Measurements from ENCODE around the gene BTD.
"Not testable (repeated sequence)": the region's sequence is repeated elsewhere in the genome, so short reads cannot be mapped to it uniquely, and the experiment has no call there.

Gene BTD

DNA sequence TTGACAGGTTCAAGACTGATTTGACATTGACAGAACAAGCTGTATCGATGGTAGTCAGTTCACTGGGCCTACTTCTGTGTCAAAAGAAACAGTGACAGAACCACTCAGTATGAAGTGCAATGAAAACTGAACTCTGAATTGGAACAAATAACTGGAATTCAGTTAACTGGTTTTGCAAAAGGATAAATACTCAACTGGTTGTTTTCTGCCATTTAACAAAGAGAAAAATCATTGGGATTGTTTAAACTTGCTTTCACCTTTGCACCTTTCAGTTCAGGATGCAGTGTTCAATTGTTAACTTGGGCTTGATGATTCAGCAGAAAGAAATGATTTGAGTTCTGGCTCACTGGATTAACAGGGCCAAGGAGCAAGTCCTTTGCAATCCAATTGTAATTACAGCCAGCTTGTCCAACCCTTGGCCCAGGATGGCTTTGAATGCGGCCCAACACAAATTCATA lies 4.9 kb downstream of the BTD start:
- peak; percentile 55 for DNase-seq

DNA sequence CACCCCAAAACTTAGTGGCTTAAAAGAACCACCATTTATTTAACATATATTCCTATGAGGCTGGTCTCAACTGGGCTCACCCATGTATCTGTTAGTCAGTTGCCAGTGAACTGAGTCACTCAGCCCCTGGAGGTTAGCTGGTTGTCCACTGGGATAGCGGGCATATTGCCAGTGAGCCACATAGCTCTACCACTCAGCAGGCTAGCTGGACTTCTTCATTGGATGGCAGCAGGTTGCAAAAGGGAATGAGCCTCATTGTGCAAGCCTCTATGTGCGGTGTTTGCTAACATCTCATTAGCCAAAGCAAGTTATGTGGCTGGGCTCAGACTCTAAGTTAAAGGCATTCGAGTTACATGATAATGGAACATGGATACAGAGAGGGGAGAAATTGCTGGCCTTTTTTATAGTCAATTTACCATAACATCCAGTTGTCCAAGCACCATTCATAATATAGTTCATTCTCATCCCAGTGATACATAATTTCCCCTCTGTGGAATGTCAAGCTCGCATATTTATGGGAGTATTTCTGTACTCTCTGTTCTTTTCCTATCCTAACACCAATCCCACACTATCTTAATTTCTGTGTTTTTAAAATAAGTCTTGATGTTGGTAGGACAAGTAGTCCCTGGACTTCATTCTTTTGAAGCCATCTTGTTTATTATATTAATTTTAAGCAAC lies 8.7 kb downstream of the BTD start:
- peak; percentile 12 for DNase-seq

GRCh38 chr3:15611018-15611417 lies 9.5 kb downstream of the BTD start:
- no peak for DNase-seq

GRCh38 chr3:15612001-15612400 lies 10.5 kb downstream of the BTD start:
- no peak for DNase-seq

GRCh38 chr3:15614958-15615357 lies 13.4 kb downstream of the BTD start:
- DNase-seq, result no peak

- DNase-seq, result no peak
Observed at GRCh38 chr3:15616053-15616452, 14.5 kb downstream of the BTD start.

DNA sequence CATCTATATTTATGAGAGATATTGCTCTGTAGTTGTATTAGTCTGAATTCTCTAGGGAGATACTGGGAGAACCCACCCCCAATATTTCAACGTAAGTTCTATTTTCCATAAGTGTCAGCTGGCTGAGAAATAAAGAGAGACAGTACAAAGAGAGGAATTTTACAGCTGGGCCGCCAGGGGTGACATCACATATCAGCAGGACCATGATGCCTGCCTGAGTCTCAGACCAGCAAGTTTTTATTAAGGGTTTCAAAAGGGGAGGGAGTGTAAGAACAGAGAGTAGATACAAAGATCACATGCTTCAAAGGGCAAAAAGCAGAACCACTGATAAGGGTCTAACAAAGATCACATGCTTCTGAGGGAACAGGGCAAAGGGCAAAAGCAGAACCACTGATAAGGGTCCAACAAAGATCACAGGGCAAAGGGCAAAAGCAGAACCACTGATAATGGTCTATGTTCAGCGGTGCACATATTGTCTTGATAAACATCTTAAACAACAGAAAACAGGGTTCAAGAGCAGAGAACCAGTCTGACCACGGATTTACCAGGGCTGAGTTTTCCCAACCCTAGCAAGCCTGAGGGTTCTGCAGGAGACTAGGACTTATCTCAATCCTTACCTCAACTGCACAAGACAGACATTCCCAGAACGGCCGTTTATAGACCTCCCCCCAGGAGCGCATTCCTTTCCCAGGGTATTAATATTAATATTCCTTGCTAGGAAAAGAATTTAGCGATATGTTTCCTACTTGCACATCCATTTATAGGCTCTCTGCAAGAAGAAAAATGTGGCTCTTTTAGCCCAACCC lies 18.3 kb downstream of the BTD start:
- not testable (repeated sequence) for DNase-seq

- DNase-seq, result no peak
Observed at GRCh38 chr3:15623535-15624440, 22.2 kb downstream of the BTD start.

DNA sequence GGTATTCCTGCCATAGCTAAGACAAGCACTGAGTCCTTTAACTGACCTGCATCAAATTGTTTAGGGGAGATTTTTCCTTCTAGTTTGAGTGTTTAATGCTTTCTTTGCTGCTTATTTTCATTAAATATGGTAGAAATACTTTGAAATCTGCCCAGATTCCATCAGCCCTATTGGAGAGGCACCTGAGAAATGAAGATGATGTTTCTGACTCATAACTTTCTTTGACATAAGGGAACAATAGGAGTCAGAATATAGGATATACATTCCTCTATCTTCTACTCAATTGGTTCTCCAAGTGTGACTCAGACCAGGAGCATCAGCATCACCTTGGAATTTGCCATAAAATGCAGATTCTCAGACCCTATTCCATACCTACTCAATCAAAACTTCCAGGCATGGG lies 27.4 kb downstream of the BTD start:
- no peak for DNase-seq

- DNase-seq, result peak; percentile 73
Observed at GRCh38 chr3:15629860-15630597, 28.5 kb downstream of the BTD start.

GRCh38 chr3:15630646-15631350 lies 29.3 kb downstream of the BTD start:
- DNase-seq, result peak; percentile 40

- no peak for DNase-seq
Observed at GRCh38 chr3:15631426-15632211, 30.1 kb downstream of the BTD start.

DNA sequence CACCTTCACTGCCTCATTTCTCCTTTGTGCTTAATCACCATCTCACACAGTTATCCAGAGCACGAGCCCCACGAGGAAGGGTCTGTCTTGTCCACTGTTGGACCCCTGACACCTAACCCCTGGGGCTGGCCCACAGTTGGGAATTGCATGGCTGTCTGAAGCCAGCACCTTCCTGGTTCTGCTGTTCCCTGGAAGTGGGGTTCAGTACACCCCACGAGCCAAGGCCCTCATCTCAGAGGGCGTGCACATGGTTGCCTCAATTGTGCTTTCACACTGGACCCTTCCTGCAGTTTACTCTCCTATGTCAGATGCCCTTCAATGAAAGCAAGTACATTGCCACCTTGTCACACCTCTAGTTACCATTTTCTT lies 30.7 kb downstream of the BTD start:
- DNase-seq, result no peak

DNA sequence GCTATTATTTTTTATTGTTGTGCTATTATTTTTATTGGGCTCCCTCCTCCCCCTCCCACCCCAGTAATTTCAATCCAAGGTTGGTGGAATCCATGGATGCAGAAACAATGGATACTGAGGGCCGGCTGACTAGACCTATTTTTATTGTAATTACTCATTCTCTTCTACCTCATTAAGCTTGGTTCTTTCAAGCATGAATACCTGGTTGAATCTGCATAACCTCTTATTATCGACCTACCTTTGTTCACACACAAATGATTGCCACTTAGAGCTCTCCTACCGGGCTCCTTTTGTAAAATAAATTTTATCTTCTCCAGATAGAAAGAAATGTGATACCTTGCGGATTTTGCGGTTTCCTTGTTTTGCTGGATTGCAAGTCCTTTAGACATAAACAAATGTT lies 31.6 kb downstream of the BTD start:
- DNase-seq, result peak; percentile 13

GRCh38 chr3:15633766-15634598 lies 32.4 kb downstream of the BTD start:
- DNase-seq, result no peak

DNA sequence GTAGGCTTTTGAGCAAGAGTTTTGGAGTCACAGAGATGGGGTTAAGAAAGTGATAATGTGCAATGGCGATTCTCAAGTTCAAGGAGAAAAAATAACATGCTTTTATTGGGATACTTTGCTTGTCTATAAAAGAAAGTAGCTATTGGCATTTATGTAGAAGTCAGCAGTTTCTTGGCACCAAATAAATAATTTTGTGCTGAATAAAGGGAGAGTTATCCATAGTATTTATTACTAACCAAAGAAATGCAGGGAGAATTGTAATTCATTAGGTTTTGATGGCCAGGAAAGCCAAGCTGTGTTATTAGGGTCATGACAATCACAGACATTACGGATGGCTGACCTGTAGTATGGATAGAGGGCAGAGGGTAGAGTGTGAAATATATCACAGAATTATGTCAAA lies 33.1 kb downstream of the BTD start:
- no peak for DNase-seq

- no peak for DNase-seq
Observed at GRCh38 chr3:15635121-15635661, 33.6 kb downstream of the BTD start.

- peak; percentile 9 for DNase-seq
Observed at GRCh38 chr3:15636028-15636709, 34.6 kb downstream of the BTD start.

All from kidney glomerular epithelial cell (primary cell).